Natural killer cell (primary cell): Measurements from ENCODE around the gene GRM6. TPM values are rescaled to one million over a fixed set of nuclear protein-coding genes. Genes with fewer than 3 reads are reported as not detected.

ENCODE experiments used
- ATAC-seq, 3 donors: fragments of 150-1000 bp in 2 of 3; fragments of 200-7000 bp in 1 of 3; cut with Tn5 transposase; 1 replicate in 1 of 3; 2 replicates in 2 of 3; pipeline ENCODE4 v1.10.0; 2021; ENCODE audit warnings: mild to moderate bottlenecking in 2 of 3, moderate library complexity in 2 of 3
- DNase-seq, 2 donors: peaks; one replicate each; pipeline versions ENCODE4 v3.0.0 to v3.0.0-alpha.2; 2013 to 2021; ENCODE audit warnings: mixed read lengths in 1 of 2
- H3K27ac ChIP-seq: one replicate; pipeline ENCODE4 v1.5.1; 2013; ENCODE audit warnings: mild to moderate bottlenecking, low read length
- H3K27me3 ChIP-seq: one replicate; pipeline ENCODE4 v1.6.1; 2013; ENCODE audit warnings: low read length; ENCODE audit not compliant: control insufficient read depth, insufficient read depth
- H3K36me3 ChIP-seq: one replicate; pipeline ENCODE4 v1.6.1; 2013; ENCODE audit warnings: low read length; ENCODE audit not compliant: control insufficient read depth, insufficient read depth
- H3K4me1 ChIP-seq: one replicate; pipeline ENCODE4 v1.6.1; 2013; ENCODE audit warnings: low read length; ENCODE audit not compliant: control insufficient read depth, insufficient read depth
- H3K4me3 ChIP-seq: one replicate; pipeline ENCODE4 v1.5.1; 2013; ENCODE audit warnings: low read length
- H3K9me3 ChIP-seq: one replicate; pipeline ENCODE4 v1.6.1; 2013; ENCODE audit warnings: low read length; ENCODE audit not compliant: control insufficient read depth, insufficient read depth
- H3K27ac Mint-ChIP-seq, 2 donors: one replicate each; pipeline ENCODE4 v1.8.0; 2022; ENCODE audit warnings: mild to moderate bottlenecking in 2 of 2, mixed read lengths in 2 of 2, moderate library complexity in 1 of 2
- H3K27me3 Mint-ChIP-seq, 2 donors: one replicate each; pipeline ENCODE4 v1.8.0; 2022; ENCODE audit warnings: low read depth in 2 of 2, mixed read lengths in 2 of 2
- H3K36me3 Mint-ChIP-seq: one replicate; pipeline ENCODE4 v1.8.0; 2022; ENCODE audit warnings: mixed read lengths
- H3K4me1 Mint-ChIP-seq, 2 donors: one replicate each; pipeline ENCODE4 v1.8.0; 2022; ENCODE audit warnings: mixed read lengths in 2 of 2
- H3K4me3 Mint-ChIP-seq: one replicate; pipeline ENCODE4 v1.8.0; 2022; ENCODE audit warnings: mild to moderate bottlenecking, moderate library complexity, mixed read lengths
- H3K9me3 Mint-ChIP-seq, 2 donors: one replicate each; pipeline ENCODE4 v1.8.0; 2022; ENCODE audit warnings: mixed read lengths in 2 of 2
- CTCF ChIP-seq: fragments of 200-600 bp; IDR thresholded peaks from one replicate; pipeline ENCODE4 v1.8.0; 2022; ENCODE audit warnings: antibody characterized with exemption
- WGBS: methylation state at CpG from one replicate; pipeline ENCODE4 v1.1.7; 2013; ENCODE audit warnings: missing lambda C conversion rate; ENCODE audit not compliant: insufficient coverage; 5-methylcytosine and 5-hydroxymethylcytosine counted together
- intact Hi-C: fragments of 100-400 bp; cut with micrococcal nuclease; formaldehyde crosslinking; loops from one replicate; pipeline ENCODE4 v1.14.2; 2022
- total RNA-seq, 4 donors: library from RNA; stranded (reverse); fragments of 120-200 nt in 1 of 4; gene quantifications; one replicate each; pipeline versions ENCODE4 v1.2.3 to v1.2.4, GENCODE V29; 2013 to 2022

The GRM6 gene
- not detected for total RNA-seq
- total RNA-seq (2013) = not detected

- ATAC-seq (no peak), DNase-seq (no peak)
- Histone ChIP-seq H3K27me3 (no peaks in the 10 kb centered on the region), H3K27ac (no peak within 1 kb of the TSS), H3K4me1 (no peaks in the 10 kb centered on the region), H3K36me3 (no peaks in the 10 kb centered on the region), H3K4me3 (no peak within 1 kb of the TSS), H3K9me3 (peaks cover 4% of the 10 kb centered on the region)
- Mint-ChIP-seq H3K9me3 (no peaks in the 10 kb centered on the region), H3K36me3 (no peaks in the 10 kb centered on the region), H3K27ac (no peak within 1 kb of the TSS), H3K4me1 (no peaks in the 10 kb centered on the region), H3K4me3 (no peak within 1 kb of the TSS), H3K27me3 (peaks cover 24 to 32% of the 10 kb centered on the region in 2 donors)
- 7% methylated on average over 97 of the region's 97 CpGs for WGBS
- no peak for TF ChIP-seq CTCF
- intact Hi-C loops = no loop called here
Observed at GRCh38 chr5:178994580-178995340, at the start of gene GRM6. TSS of gene GRM6 (minus strand) at chr5:178995320. CDS start at chr5:178994944, 376 bp downstream.

DNA sequence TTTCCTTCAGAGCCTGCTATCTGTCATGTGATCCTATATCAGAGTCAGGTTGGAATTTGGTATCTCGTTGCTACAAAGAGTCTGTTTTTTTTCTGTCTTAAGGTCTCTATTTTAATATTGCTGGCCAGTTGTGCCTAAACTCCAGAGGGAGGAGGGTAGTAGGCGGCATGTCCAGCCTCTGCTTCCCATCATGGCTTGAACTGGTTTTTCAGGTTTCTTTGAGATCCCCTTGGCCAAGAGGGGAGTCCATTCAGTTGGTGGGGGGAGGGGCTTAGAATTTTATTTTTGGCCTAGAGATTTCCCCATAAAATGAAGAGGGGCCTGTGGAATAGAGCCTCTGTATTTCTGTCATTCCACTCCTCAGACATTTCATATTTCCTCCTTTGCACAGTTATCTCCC, 49.6 kb upstream of the GRM6 start:
- intact Hi-C loops = no loop called here
- peaks cover 2 to 13% of the 10 kb centered on the region in 2 donors for H3K9me3 Mint-ChIP-seq
- Histone ChIP-seq H3K27ac (no peak overlapping the region), H3K36me3 (no peaks in the 10 kb centered on the region), H3K4me1 (no peaks in the 10 kb centered on the region), H3K4me3 (no peak overlapping the region), H3K9me3 (peaks cover 7% of the 10 kb centered on the region), H3K27me3 (no peaks in the 10 kb centered on the region)
- TF ChIP-seq CTCF = no peak
- H3K27me3 Mint-ChIP-seq = peaks cover 4 to 6% of the 10 kb centered on the region in 2 donors
- no peaks in the 10 kb centered on the region for H3K4me1 Mint-ChIP-seq
- no peak for ATAC-seq
- no peak for DNase-seq
- peaks cover 8% of the 10 kb centered on the region for H3K36me3 Mint-ChIP-seq
- no peak overlapping the region for H3K4me3 Mint-ChIP-seq
- H3K27ac Mint-ChIP-seq = no peak overlapping the region
- 77% methylated on average over 2 of the region's 2 CpGs for WGBS

GRCh38 chr5:179033004-179033580, 38.0 kb upstream of the GRM6 start:
- ATAC-seq = no peak
- Histone ChIP-seq H3K36me3 (peaks cover 49% of the 10 kb centered on the region), H3K27ac (no peak overlapping the region), H3K4me3 (no peak overlapping the region), H3K27me3 (no peaks in the 10 kb centered on the region), H3K9me3 (peaks cover 63% of the 10 kb centered on the region), H3K4me1 (no peaks in the 10 kb centered on the region)
- no peak for TF ChIP-seq CTCF
- intact Hi-C loops = no loop called here
- WGBS = 98% methylated on average over 4 of the region's 7 CpGs
- H3K4me3 Mint-ChIP-seq = no peak overlapping the region
- H3K36me3 Mint-ChIP-seq = peaks cover 78% of the 10 kb centered on the region
- no peak for DNase-seq
- peaks cover 24 to 40% of the 10 kb centered on the region in 2 donors for H3K9me3 Mint-ChIP-seq
- H3K27me3 Mint-ChIP-seq = no peaks in the 10 kb centered on the region
- H3K4me1 Mint-ChIP-seq = peaks cover 0 to 8% of the 10 kb centered on the region in 2 donors
- H3K27ac Mint-ChIP-seq = no peak overlapping the region
